Stimulated activated CD8-positive, alpha-beta memory T cell treated with anti-CD3 and anti-CD28 coated beads, Interleukin-4, amount 100 ng/mL, for 24 hours (primary cell): ENCODE data around the gene VAT1.
"Not testable (repeated sequence)": the region's sequence is repeated elsewhere in the genome, so short reads cannot be mapped to it uniquely, and the experiment has no call there.

Experiments used
- DNase-seq: peaks from one replicate; pipeline ENCODE4 v3.0.0-alpha.2; 2020; ENCODE audit warnings: low read depth

The VAT1 gene

DNA sequence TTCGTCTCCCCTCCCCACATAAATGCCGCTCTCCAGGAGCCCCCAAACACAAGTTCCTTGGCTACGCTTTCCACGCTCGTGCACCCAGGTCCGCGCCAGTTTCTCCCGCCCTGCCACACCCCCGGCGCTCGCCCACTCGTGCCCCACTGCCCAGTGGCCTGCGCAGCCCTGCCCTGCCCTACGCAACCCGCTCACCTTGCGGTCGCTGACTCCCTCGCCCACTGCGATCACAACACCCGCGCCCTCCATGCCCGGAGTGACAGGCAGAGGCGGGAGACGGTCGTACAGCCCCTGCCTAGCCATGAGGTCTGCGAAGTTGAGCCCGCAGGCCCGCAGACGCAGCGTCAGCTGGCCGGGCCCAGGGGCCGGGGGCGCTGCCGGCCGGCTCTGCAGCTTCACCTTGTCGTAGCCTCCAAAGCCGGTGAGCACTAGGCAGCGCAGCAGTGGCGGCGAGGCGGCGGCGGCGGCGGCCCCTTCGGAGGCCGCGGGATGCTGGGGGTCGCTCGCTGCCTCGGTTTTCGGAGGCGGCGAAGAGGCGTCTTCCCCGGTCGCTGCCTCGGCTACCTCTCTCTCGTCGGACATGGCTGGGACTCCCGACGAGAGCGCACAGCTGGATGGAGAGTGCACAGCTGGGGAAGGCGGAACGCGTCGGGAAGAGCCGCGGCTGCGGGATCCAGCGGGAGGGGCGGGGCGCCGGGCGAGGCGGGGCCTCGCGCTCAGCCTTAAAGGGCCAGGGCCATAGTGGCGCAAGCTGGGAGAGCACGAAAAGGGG is at the start of gene VAT1:
Gene VAT1, minus strand, starts transcription at position 645 of the 772 bp plus-strand sequence. Its CDS starts 63 bp downstream, at position 582.
- peak; percentile 56 for DNase-seq

DNA sequence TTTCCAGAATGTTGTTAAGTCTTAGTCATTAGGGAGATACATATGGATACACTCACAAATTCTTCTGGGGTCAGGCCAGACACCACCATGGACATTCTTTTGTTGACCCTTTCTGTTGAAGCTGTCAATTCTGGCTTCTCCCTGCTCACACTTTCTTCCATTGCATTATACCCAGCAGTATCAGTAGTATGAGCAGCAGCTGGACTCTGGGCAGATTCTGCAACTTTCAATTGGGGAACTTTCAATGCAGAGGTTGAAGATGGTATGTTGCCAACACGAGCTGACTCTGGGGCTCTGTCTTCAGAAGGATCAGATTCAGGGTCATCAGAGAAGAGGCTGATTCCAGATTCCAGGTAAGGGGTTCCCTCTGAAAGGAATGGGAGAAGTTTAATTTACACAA is 48.7 kb upstream of the VAT1 start:
- no peak for DNase-seq

DNA sequence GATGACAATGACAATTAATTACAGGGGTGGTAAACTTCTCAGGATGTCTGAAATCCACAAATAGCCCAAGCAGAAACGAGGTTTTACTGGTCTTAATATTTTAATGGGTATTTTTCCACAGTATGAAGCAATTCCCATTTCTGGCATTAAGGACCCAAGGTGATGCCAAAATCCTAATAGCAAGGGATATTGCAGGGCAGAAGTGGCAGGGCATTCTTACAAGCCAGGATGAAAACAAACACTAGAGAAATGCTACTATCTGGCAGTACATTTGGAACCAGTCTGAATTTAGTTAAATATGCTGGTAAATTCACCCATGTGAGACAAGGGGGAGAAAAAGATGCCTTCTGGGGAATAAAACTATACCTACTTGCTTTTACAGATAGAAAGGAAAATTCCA is 48.1 kb upstream of the VAT1 start:
- DNase-seq: no peak

DNA sequence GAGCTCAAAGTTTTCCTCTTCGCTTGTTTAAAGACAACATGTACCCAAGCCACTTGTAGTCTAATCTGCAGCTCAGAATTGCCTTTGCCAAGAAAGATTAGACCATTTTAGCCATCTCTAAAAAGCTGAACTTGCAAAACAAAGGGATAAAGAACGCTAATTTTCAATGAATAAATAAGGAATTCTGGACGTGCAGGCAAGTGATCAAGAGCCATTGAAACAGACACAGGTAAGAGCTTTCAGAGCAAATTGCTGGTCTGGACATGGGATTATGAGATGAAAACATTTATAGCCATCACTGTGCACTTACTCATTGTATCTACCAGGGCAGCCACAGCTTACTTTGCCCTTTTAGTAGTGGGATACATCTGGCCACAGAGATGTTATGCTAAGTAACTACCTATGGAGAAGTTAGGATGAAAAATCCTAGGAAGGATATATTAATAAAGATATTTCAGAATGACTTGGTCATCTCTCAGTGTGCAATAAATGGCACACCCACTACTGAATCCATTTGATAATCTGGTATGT is 47.2 kb upstream of the VAT1 start:
- DNase-seq: no peak

DNA sequence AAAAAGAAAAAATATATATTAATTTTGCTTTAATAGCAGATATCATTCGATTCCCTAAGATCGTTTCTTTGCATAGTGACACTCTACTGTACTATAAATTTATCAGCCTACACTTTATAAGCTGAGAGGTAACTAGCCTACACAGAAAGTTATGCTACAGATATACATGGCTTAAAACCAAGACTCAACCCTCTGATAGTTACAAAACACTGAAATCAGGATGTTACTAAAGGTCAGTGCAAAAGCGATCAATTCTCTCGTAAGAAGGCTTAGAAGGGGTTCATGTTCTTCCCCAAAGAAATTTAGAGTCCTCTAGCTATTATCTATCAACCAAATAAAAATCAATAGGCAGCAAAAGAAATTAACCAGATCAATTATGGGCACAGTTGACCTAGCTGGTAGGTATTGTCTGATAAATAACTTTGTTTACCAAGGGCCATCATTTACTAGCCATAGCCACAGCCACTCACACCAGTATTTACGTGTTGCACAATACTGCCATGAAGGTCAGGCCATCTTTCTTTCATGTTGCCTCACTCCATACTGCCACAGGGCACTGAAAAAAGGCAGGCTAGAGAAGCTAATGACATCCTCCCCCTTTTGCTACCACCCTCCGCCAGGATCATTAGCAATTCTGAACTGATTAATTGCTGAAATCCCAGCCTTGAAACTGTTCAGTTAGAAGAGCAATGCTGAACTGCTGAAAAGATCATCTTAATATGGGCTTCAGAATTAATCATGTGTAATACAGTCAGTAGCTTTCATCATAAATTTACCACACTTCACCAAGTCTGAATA is 46.6 kb upstream of the VAT1 start:
- DNase-seq: no peak

DNA sequence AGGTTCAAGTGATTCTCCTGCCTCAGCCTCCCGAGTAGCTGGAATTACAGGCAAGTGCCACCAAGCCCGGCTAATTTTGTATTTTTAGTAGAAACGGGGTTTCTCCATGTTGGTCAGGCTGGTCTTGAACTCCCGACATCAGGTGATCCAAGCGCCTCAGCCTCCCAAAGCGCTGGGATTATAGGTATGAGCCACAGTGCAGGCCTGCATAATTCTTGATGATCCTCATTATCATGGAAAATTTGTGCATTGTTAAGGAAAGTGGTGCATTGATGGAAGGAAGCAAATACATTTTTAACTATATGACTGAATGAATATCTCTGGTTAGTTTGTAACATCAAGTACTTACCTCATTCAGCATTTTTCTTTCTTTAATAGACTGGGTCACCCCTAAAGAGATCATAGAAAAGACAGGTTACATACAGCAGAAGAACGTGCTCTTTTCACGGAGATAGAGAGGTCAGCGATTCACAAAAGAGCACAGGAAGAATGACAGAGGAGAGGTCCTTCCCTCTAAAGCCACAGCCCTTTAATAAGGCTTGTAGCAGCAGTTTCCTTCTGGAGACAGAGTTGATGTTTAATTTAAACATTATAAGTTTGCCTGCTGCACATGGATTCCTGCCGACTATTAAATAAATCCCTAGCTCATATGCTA is 40.9 kb upstream of the VAT1 start:
- DNase-seq: no peak

DNA sequence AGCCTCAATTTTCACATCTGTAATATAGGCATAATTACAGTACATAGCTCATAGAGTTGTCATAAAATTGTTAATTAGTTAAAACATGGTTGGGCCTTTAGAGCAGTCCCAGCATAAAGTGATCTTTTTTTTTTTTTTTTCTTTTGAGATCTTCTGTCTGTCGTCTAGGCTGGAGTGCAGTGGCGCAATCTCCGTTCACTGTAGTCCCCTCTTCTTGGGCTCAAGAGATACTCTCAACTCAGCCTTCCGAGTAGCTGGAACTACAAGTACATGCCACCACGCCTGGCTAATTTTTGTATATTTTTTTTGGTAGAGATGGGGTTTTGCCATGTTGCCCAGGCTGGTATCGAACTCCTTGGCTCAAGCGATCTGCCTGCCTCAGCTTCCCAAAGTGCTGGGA is 33.9 kb upstream of the VAT1 start:
- DNase-seq: no peak

DNA sequence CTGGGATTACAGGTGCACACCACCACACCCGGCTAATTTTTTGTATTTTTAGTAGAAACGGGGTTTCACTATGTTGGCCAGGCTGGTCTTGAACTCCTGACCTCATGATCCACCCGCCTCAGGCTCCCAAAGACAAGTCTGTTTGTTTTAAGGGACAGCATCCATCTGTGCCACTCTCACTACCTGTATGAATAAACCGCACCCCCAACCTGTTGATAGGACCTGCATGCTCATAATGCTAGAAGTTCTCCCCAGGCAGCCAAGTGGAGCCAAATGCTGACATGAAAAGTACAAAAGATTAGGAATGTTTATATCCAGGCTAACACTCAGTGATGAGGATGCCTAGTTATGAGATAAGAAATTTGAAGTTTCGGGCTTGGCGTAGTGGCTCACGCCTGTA is 30.8 kb upstream of the VAT1 start:
- not testable (repeated sequence) for DNase-seq

DNA sequence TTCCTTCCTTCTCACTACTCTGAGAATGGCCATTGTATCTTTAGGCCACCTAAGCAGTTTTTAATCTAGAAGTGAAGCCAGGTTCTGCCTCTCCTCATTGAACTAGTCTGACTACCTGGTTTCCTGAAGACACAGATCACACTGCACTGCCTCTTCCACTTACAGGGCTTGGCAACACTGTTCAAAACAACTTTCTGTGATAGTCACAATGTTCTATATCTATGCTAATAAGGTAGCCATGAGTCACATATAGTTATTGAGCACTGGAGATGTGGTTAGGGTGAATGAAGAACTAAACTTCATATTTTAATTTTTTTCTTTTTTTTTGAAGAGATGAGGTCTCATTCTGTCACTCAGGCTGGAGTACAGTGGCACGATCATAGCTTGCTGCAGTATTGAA is 29.8 kb upstream of the VAT1 start:
- DNase-seq: no peak

DNA sequence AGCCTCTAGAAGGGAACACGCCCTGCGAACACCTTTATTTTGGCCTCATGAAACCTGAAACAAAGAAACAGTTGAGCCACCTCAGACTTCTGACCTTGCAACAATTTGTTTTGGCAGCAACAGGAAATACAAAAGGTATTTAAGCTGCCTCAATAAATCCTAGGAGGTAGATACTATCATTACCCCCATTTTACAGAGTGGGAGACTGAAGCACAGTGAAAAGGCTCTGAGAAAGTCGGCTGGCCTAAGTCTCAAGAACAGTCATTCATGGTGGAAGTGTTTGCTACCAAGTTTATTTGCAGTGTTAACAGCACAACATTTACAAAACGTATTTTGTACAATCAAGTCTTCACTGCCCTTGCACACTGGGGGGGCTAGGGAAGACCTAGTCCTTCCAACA is 21.8 kb upstream of the VAT1 start:
- no peak for DNase-seq

DNA sequence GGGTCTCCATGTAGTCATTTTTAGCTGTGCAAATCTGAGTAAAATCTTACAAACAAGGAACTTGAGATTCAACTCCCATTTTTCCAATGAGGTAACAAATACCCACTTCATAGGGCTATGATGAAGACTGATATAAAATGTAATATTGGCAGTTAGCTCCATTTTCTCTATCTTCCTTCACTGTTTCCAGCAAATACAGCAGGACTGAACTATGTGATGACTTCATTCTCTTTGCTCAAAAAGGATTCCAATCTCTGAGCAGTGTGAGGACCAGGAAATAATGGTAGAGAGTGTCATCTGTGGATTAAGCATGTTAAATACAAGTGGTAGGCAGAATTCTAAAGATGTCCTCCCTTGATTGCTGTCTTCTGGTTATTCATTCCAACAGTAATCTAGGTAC is 21.1 kb upstream of the VAT1 start:
- DNase-seq: no peak

DNA sequence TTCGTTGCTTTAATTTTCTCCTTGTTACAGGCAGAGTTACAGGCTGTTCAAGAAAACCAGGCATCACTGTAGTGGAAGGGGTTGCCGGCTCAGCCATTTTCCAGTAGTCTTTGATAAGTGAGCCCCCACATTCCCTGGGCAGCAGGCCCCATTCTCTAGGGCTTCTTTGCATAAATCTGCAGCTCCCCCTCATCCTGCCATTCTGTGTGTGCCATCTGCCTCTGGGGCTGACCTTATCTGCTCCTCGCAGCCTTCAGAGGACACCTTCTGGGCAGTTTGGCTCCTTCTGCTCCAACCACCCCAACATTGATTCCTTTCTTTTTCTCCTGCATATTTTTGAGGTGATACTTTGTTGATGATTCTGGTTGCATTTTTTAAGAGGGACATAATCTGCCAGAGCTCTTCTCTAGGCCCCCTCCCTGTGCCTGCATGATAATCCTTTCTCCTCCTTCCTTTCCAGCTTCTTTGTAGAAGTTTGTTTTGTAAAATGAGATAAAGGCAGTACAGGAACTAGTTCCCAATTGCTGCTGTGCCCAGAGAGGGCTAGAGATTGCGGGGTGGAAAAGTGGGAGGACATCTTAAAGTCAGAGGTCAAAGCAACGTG is 19.9 kb upstream of the VAT1 start:
- no peak for DNase-seq

DNA sequence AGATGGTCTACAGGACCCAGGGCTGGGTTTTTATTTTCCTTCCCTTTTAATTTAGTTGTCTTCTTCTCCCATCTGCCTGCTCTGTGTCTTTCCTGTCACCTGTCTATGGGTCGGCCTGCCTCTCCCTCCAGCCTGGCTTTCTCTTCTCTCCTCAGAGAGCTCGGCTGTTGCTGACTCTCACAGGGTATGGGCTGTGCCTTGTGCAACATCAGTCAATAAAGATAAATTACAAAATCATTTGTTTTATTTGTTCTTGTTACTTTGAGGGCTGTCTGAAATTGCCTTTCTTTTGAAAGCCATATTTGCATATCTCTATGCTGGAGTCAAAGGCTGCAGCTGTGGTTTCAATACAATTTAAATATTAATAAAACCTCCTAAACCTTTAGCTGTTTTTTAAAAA is 18.5 kb upstream of the VAT1 start:
- no peak for DNase-seq

DNA sequence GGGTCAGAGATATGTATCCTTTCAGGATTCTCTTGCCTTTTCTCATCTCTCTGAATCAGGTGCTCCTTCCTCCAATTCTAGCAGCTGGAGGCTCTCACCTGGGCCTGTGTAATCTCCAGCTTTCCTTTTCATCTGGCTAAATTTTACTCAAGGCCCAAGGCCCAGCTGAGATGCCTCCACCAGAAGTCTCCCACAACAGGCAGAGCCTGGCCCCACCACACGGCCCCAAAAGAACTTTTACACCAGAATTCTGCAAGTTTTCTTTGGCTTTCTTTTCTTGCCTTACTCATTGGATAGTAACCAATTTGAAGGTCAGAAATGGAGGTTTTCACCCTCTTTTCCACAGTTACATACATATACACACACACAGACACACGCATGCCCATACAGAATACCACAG is 17.5 kb upstream of the VAT1 start:
- DNase-seq: no peak

DNA sequence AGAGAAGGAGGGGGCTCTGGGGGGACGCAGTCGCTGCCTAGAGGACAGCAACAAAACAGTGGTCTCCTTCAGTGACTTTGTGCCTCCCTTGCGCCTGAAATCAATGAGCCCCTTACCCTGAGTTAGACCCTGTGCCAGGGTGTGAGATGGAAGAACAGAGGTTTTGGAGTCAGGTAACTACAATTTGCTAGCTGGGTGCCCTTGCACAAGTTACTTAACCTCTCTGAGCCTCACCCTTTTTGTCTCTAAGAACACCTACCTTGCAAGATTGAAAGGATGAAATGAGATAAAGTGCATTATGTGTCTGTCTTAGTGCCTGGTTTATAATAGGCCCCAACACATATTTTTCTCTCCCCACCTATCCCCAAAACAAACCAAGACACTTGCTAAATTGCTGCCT is 12.7 kb upstream of the VAT1 start:
- DNase-seq: no peak

DNA sequence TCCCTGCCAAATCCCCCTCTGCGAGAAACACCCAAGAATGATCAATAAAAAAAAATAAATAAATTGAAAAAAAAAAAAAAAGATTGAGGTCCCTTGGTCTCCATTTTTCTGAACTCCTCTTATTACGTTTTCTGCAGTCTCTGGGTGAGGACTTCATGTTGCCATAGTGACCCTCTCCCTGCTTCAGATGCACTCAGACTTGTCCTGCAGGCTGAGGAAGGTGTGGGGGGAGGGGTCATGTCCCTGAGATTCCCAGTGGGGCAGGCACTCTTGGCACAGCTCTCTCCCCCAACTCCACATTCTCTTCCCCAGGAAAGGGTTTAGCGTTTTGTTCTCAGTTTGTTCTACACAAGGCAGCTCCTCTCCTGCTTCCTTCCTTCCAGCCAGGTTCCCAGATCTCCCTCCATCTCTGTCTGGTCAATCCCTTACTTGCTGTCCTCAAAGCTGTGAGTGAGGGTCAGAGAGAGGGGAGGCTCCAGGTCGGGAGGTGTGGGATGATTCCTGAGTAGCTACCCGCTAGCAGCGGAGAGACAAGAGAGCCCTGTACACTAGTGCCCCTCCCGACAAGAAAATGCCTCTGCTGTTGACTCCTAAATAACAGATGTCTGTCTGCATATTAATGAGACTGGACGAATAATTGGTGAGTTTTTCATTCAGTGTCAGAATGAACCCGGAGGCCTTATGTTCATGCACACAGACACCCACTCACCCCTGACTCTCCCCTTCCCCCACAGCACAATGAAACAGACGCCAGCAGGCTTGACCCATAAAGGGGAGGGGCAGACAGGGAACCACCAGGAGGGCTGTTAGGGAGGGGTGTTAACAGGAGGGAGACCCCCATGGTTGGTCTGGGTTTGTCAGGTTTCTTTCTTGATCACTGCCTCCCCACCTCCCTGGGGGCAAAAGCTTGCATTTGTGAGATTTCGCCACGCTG is 12.0 kb upstream of the VAT1 start:
- DNase-seq: no peak

DNA sequence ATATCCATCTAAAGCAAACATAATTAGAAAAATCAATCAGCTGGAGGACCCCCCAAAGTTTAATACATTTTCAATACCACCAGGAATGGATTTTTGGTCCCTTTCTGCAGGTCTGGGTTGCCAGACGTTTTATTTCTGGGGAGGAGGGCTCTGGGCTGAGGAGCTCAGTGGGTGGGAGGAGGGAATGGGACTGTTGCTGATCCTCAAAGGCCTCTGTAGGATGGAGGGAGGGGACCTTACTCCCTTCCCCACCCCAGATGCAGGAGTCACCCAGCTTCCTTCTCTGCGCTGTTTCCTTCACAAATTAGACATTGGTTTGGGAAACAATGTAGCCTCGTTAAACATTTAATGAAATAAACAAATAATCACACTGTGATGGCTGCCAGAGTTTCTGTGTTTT is 9.5 kb upstream of the VAT1 start:
- DNase-seq: no peak

DNA sequence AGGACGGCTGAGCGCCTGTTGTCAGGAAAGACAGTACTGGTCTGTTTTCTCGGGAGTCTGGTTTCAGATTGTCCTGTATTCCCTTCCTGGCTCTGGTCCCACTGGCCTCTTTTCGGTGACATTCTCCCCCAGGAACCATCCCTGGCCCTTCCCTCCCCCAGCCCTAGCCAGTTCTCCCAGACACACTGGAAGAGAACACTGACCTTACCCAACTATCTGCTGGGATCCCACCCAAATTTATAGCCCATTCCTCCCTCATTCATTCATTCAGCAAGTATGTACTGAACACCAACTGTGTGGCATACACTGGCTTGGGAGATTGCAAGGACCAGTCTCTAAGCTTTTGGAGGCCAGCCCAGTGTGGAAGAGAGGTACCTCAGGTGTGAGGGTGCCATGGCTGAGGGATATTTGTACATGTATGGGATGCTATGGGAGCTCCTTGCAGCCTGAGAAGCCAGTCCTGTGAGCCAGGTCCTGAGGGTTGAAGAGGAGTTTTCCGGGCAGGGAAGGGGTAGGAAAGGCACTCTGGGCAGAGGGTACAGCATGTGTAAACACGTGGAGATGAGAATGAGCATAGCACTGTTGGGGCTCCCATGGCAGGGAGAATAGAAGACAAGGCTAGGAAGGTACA is 8.1 kb upstream of the VAT1 start:
- DNase-seq: no peak

DNA sequence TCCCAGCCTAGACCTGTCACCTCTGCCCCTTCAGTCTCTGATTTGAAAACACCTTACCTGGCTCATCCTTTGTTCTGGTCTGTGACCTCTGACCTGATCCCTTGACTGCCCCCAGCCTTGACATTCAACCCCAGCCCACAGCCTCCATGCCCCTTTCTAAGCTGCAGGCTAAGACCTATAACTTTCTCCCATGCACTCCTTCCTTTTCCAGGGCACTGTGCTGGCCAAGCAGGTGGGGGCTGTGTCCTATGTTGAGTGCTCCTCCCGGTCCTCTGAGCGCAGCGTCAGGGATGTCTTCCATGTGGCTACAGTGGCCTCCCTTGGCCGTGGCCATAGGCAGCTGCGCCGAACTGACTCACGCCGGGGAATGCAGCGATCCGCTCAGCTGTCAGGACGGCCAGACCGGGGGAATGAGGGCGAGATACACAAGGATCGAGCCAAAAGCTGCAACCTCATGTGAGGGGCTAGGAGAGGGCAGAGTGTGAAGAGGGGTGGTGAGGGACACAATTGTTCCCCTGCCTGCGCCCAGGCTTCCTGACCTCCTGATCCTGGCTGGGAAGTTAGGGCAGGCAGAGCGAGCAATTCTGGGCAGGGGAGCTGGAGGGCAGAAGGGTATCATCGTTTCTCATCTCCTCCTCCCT is 6.2 kb upstream of the VAT1 start:
- no peak for DNase-seq
